ENCODE measurements around the gene CRIP2.

DNA sequence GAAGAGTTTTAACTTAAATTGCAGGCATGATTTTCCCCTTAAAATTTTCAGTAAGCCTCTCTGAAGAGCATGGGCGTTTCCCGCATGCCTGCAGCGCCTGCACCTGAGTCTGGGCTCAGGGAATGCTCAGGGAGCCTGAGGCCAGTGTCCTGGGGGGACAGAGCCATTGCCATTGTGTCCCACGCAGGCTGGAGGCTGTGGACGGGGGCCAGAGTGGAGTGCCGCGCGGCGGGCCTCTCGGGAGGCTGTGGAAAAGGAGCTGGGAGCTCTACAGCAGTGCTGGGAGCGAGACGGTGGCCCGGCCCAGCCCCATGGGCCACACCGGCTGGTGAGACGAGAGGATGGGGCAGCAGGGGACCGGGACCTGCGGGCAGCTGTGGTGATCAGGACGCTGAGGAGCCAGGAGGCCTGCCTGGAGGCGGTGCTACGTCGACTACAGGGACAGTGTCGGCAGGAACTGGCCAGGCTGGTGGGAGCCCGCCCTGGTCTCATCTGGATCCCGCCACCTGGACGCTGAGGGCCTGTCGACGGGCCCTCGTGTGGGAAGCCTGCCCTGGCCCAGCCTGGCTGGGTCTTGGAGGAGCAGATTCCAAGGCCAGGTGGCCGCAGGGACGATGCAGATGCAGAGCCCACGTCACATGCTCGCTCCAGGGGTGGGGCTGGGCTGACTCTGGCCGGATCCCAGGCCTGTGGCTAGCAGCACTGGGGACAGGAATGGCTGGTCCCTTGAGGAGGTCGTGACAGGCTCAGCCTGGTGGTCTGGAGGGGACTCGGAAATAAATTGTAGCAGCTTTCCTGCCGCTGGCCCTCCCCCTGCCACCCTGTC, 24.0 kb downstream of the CRIP2 start:
- TF ChIP-seq, protein P1, sequence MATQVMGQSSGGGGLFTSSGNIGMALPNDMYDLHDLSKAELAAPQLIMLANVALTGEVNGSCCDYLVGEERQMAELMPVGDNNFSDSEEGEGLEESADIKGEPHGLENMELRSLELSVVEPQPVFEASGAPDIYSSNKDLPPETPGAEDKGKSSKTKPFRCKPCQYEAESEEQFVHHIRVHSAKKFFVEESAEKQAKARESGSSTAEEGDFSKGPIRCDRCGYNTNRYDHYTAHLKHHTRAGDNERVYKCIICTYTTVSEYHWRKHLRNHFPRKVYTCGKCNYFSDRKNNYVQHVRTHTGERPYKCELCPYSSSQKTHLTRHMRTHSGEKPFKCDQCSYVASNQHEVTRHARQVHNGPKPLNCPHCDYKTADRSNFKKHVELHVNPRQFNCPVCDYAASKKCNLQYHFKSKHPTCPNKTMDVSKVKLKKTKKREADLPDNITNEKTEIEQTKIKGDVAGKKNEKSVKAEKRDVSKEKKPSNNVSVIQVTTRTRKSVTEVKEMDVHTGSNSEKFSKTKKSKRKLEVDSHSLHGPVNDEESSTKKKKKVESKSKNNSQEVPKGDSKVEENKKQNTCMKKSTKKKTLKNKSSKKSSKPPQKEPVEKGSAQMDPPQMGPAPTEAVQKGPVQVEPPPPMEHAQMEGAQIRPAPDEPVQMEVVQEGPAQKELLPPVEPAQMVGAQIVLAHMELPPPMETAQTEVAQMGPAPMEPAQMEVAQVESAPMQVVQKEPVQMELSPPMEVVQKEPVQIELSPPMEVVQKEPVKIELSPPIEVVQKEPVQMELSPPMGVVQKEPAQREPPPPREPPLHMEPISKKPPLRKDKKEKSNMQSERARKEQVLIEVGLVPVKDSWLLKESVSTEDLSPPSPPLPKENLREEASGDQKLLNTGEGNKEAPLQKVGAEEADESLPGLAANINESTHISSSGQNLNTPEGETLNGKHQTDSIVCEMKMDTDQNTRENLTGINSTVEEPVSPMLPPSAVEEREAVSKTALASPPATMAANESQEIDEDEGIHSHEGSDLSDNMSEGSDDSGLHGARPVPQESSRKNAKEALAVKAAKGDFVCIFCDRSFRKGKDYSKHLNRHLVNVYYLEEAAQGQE (IDR thresholded peaks at IDR 0.05; ENCODE audit: low read depth): no peak
- TF ChIP-seq, protein P2, sequence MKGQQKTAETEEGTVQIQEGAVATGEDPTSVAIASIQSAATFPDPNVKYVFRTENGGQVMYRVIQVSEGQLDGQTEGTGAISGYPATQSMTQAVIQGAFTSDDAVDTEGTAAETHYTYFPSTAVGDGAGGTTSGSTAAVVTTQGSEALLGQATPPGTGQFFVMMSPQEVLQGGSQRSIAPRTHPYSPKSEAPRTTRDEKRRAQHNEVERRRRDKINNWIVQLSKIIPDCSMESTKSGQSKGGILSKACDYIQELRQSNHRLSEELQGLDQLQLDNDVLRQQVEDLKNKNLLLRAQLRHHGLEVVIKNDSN (IDR thresholded peaks at IDR 0.05): no peak
- TF ChIP-seq EP300 (IDR thresholded peaks at IDR 0.05; ENCODE audit: borderline replicate concordance) (no peak), TCF12 (IDR thresholded peaks at IDR 0.05; ENCODE audit: low read depth) (no peak), RAD21 (IDR thresholded peaks at IDR 0.05; ENCODE audit: low read depth) (no peak), CEBPB (IDR thresholded peaks at IDR 0.05) (no peak), TAF1 (IDR thresholded peaks at IDR 0.05; ENCODE audit: low read depth) (no peak), EGR1 (IDR thresholded peaks at IDR 0.05) (no peak), FOXM1 (IDR thresholded peaks at IDR 0.05; ENCODE audit: borderline replicate concordance, low read depth) (no peak)
- TF ChIP-seq, protein P3, sequence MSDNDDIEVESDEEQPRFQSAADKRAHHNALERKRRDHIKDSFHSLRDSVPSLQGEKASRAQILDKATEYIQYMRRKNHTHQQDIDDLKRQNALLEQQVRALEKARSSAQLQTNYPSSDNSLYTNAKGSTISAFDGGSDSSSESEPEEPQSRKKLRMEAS (IDR thresholded peaks at IDR 0.05): no peak

Data from Ishikawa (cell line).